Measurements from ENCODE around the gene ARRB1.
"Not testable (repeated sequence)": the region's sequence is repeated elsewhere in the genome, so short reads cannot be mapped to it uniquely, and the experiment has no call there.

ARRB1 gene

GRCh38 chr11:75275581-75275980 lies 75.9 kb downstream of the ARRB1 start:
- H3K4me2 ChIP-seq (ENCODE audit: low read length), result no peak overlapping the region
- no peak overlapping the region for H3K27ac ChIP-seq (ENCODE audit: low read depth, low read length, poor library complexity, severe bottlenecking)
- no peaks in the 10 kb centered on the region for H3K9me2 ChIP-seq (ENCODE audit: low read depth, low read length)
- H2AFZ ChIP-seq (ENCODE audit: low read length), result no peak overlapping the region
- H3F3A ChIP-seq (ENCODE audit: insufficient read depth, low read length), result no peaks in the 10 kb centered on the region
- H3K4me3 ChIP-seq (ENCODE audit: low read depth, low read length, poor library complexity, severe bottlenecking), result no peak overlapping the region
- no peaks in the 10 kb centered on the region for H3K36me3 ChIP-seq (ENCODE audit: insufficient read depth, low read length)
- TF ChIP-seq EZH2 (IDR thresholded peaks at IDR 0.05; ENCODE audit: borderline replicate concordance, low read length) (no peak), CTCF (IDR thresholded peaks at IDR 0.05; ENCODE audit: low read length) (no peak)
- H3K4me1 ChIP-seq (ENCODE audit: insufficient read depth, low read length, severe bottlenecking), result peaks cover 11% of the 10 kb centered on the region
- H3K79me2 ChIP-seq (ENCODE audit: insufficient read depth, low read length), result no peaks in the 10 kb centered on the region
- H3K9ac ChIP-seq (ENCODE audit: low read length), result no peak overlapping the region
- no peaks in the 10 kb centered on the region for H4K20me1 ChIP-seq (ENCODE audit: insufficient read depth, low read length)
- H3K27me3 ChIP-seq (ENCODE audit: insufficient read depth, low read length), result no peaks in the 10 kb centered on the region
- no peaks in the 10 kb centered on the region for H3K9me3 ChIP-seq (ENCODE audit: low read length)

- not testable (repeated sequence) for H4K20me1 ChIP-seq (ENCODE audit: insufficient read depth, low read length); H3K27ac ChIP-seq (ENCODE audit: low read depth, low read length, poor library complexity, severe bottlenecking); H3K4me2 ChIP-seq (ENCODE audit: low read length); H3K79me2 ChIP-seq (ENCODE audit: insufficient read depth, low read length); H3K9ac ChIP-seq (ENCODE audit: low read length); H3F3A ChIP-seq (ENCODE audit: insufficient read depth, low read length); H3K9me2 ChIP-seq (ENCODE audit: low read depth, low read length); H2AFZ ChIP-seq (ENCODE audit: low read length); H3K4me3 ChIP-seq (ENCODE audit: low read depth, low read length, poor library complexity, severe bottlenecking); H3K36me3 ChIP-seq (ENCODE audit: insufficient read depth, low read length); H3K9me3 ChIP-seq (ENCODE audit: low read length); H3K27me3 ChIP-seq (ENCODE audit: insufficient read depth, low read length)
- peaks cover 11% of the 10 kb centered on the region for H3K4me1 ChIP-seq (ENCODE audit: insufficient read depth, low read length, severe bottlenecking)
These were observed 76.7 kb downstream of the ARRB1 start for GRCh38 chr11:75274716-75275115.

GRCh38 chr11:75273411-75274391 lies 77.8 kb downstream of the ARRB1 start:
- Histone ChIP-seq H4K20me1 (ENCODE audit: insufficient read depth, low read length) (no peaks in the 10 kb centered on the region), H3K27ac (ENCODE audit: low read depth, low read length, poor library complexity, severe bottlenecking) (no peak overlapping the region), H3K27me3 (ENCODE audit: insufficient read depth, low read length) (no peaks in the 10 kb centered on the region), H3K9me3 (ENCODE audit: low read length) (no peaks in the 10 kb centered on the region), H3K79me2 (ENCODE audit: insufficient read depth, low read length) (no peaks in the 10 kb centered on the region), H3K4me3 (ENCODE audit: low read depth, low read length, poor library complexity, severe bottlenecking) (no peak overlapping the region), H3K4me1 (ENCODE audit: insufficient read depth, low read length, severe bottlenecking) (peaks cover 11% of the 10 kb centered on the region), H2AFZ (ENCODE audit: low read length) (no peak overlapping the region), H3K36me3 (ENCODE audit: insufficient read depth, low read length) (no peaks in the 10 kb centered on the region), H3F3A (ENCODE audit: insufficient read depth, low read length) (no peaks in the 10 kb centered on the region), H3K4me2 (ENCODE audit: low read length) (no peak overlapping the region), H3K9ac (ENCODE audit: low read length) (no peak overlapping the region), H3K9me2 (ENCODE audit: low read depth, low read length) (no peaks in the 10 kb centered on the region)
- TF ChIP-seq CTCF (IDR thresholded peaks at IDR 0.05; ENCODE audit: low read length), result no peak
- no peak for TF ChIP-seq EZH2 (IDR thresholded peaks at IDR 0.05; ENCODE audit: borderline replicate concordance, low read length)

All from OCI-LY1 (cell line).